Effector memory CD4-positive, alpha-beta T cell (primary cell): ENCODE measurements around the gene SORCS2.

ENCODE experiments used
- DNase-seq, 3 donors: peaks; one replicate each; pipeline ENCODE4 v3.0.0-alpha.2; 2020
- H3K27ac ChIP-seq: 2 replicates; pipeline ENCODE4 v1.7.0; 2013; ENCODE audit warnings: mild to moderate bottlenecking, low read length, moderate library complexity; ENCODE audit not compliant: insufficient read depth, poor library complexity, severe bottlenecking
- H3K27me3 ChIP-seq: replicated peaks from 2 replicates; pipeline ENCODE4 v1.7.0; 2013; ENCODE audit warnings: mild to moderate bottlenecking, low read length; ENCODE audit not compliant: insufficient read depth, control insufficient read depth, poor library complexity, severe bottlenecking
- H3K36me3 ChIP-seq: 2 replicates; pipeline ENCODE4 v1.7.0; 2013; ENCODE audit warnings: mild to moderate bottlenecking, low read length, moderate library complexity; ENCODE audit not compliant: control insufficient read depth, insufficient read depth
- H3K4me1 ChIP-seq: 2 replicates; pipeline ENCODE4 v1.7.0; 2013; ENCODE audit warnings: low read length, mild to moderate bottlenecking; ENCODE audit not compliant: control insufficient read depth, insufficient read depth, poor library complexity, severe bottlenecking
- H3K4me3 ChIP-seq: 2 replicates; pipeline ENCODE4 v1.7.0; 2013; ENCODE audit warnings: low read length, low read depth, mild to moderate bottlenecking; ENCODE audit not compliant: insufficient read depth, poor library complexity, severe bottlenecking
- H3K9me3 ChIP-seq: 2 replicates; pipeline ENCODE4 v1.7.0; 2013; ENCODE audit warnings: mild to moderate bottlenecking, low read length, moderate library complexity; ENCODE audit not compliant: control insufficient read depth

SORCS2 gene

GRCh38 chr4:7366954-7367353 is 174.6 kb downstream of the SORCS2 start:
- Histone ChIP-seq H3K4me1 (no peaks in the 10 kb centered on the region), H3K36me3 (no peaks in the 10 kb centered on the region), H3K9me3 (no peaks in the 10 kb centered on the region), H3K27ac (no peak overlapping the region), H3K27me3 (peaks cover 3% of the 10 kb centered on the region), H3K4me3 (no peak overlapping the region)
- no peak for DNase-seq

- DNase-seq, result no peak
- H3K36me3 ChIP-seq, result no peaks in the 10 kb centered on the region
- H3K27ac ChIP-seq, result no peak overlapping the region
- no peaks in the 10 kb centered on the region for H3K9me3 ChIP-seq
- H3K4me3 ChIP-seq, result no peak overlapping the region
- H3K27me3 ChIP-seq, result peaks cover 3% of the 10 kb centered on the region
- no peaks in the 10 kb centered on the region for H3K4me1 ChIP-seq
Observed at GRCh38 chr4:7367406-7367805, 175.1 kb downstream of the SORCS2 start.

GRCh38 chr4:7367864-7368277 is 175.5 kb downstream of the SORCS2 start:
- Histone ChIP-seq H3K4me3 (no peak overlapping the region), H3K9me3 (no peaks in the 10 kb centered on the region), H3K36me3 (no peaks in the 10 kb centered on the region), H3K27me3 (peaks cover 3% of the 10 kb centered on the region), H3K4me1 (no peaks in the 10 kb centered on the region), H3K27ac (no peak overlapping the region)
- DNase-seq, result no peak

GRCh38 chr4:7368296-7368695 is 176.0 kb downstream of the SORCS2 start:
- H3K9me3 ChIP-seq, result no peaks in the 10 kb centered on the region

GRCh38 chr4:7369511-7369910 is 177.2 kb downstream of the SORCS2 start:
- Histone ChIP-seq H3K9me3 (no peaks in the 10 kb centered on the region), H3K27me3 (peaks cover 3% of the 10 kb centered on the region), H3K27ac (no peak overlapping the region), H3K36me3 (no peaks in the 10 kb centered on the region), H3K4me3 (no peak overlapping the region), H3K4me1 (no peaks in the 10 kb centered on the region)
- DNase-seq, result no peak

More at GRCh38 chr4:7368296-7368695, 176.0 kb downstream of the SORCS2 start:
- Histone ChIP-seq H3K36me3 (no peaks in the 10 kb centered on the region), H3K27me3 (peaks cover 3% of the 10 kb centered on the region), H3K4me1 (no peaks in the 10 kb centered on the region), H3K4me3 (no peak overlapping the region), H3K27ac (no peak overlapping the region)
- no peak for DNase-seq

- no peak for DNase-seq
- Histone ChIP-seq H3K4me1 (no peaks in the 10 kb centered on the region), H3K9me3 (no peaks in the 10 kb centered on the region), H3K4me3 (no peak overlapping the region), H3K27ac (no peak overlapping the region), H3K27me3 (peaks cover 3% of the 10 kb centered on the region), H3K36me3 (no peaks in the 10 kb centered on the region)
Observed at GRCh38 chr4:7370038-7370437, 177.7 kb downstream of the SORCS2 start.

GRCh38 chr4:7371210-7371941 is 179.0 kb downstream of the SORCS2 start:
- Histone ChIP-seq H3K27ac (no peak overlapping the region), H3K9me3 (no peaks in the 10 kb centered on the region)
- no peak for DNase-seq

GRCh38 chr4:7372673-7373072 is 180.3 kb downstream of the SORCS2 start:
- H3K27me3 ChIP-seq, result peaks cover 2% of the 10 kb centered on the region
- H3K27ac ChIP-seq, result no peak overlapping the region
- DNase-seq, result no peak
- no peaks in the 10 kb centered on the region for H3K4me1 ChIP-seq
- no peaks in the 10 kb centered on the region for H3K36me3 ChIP-seq
- H3K9me3 ChIP-seq, result no peaks in the 10 kb centered on the region
- H3K4me3 ChIP-seq, result no peak overlapping the region

More at GRCh38 chr4:7371210-7371941, 179.0 kb downstream of the SORCS2 start:
- Histone ChIP-seq H3K4me3 (no peak overlapping the region), H3K36me3 (no peaks in the 10 kb centered on the region), H3K4me1 (no peaks in the 10 kb centered on the region), H3K27me3 (peaks cover 3% of the 10 kb centered on the region)

- Histone ChIP-seq H3K4me3 (no peak overlapping the region), H3K4me1 (no peaks in the 10 kb centered on the region), H3K27me3 (no peaks in the 10 kb centered on the region), H3K27ac (no peak overlapping the region), H3K36me3 (no peaks in the 10 kb centered on the region), H3K9me3 (no peaks in the 10 kb centered on the region)
- DNase-seq, result no peak
Observed at GRCh38 chr4:7374571-7374970, 182.2 kb downstream of the SORCS2 start.

- Histone ChIP-seq H3K27me3 (no peaks in the 10 kb centered on the region), H3K4me3 (no peak overlapping the region), H3K36me3 (no peaks in the 10 kb centered on the region), H3K9me3 (no peaks in the 10 kb centered on the region), H3K4me1 (no peaks in the 10 kb centered on the region), H3K27ac (no peak overlapping the region)
- no peak for DNase-seq
Observed at GRCh38 chr4:7375427-7375826, 183.1 kb downstream of the SORCS2 start.
